OCI-LY7 (cell line): Measurements from ENCODE around the gene TRIM13.

Experiments
- CTCF ChIP-seq: fragments of 200-600 bp; sonication (generic); conservative IDR thresholded peaks from 2 replicates; pipeline ENCODE4 v1.5.1; 2014; ENCODE audit warnings: mild to moderate bottlenecking, antibody characterized with exemption, low read length, moderate library complexity, mixed read lengths
- EZH2phosphoT487 ChIP-seq: fragments of 200-600 bp; sonication (generic); IDR thresholded peaks from 2 replicates; pipeline ENCODE4 v1.6.1; 2018; ENCODE audit warnings: low read depth, borderline replicate concordance, mild to moderate bottlenecking, mixed run types, antibody characterized with exemption, low read length, moderate library complexity, mixed read lengths

GRCh38 chr13:49958321-49958720 lies 38.5 kb upstream of the TRIM13 start:
- no peak for TF ChIP-seq CTCF
- no peak for TF ChIP-seq EZH2phosphoT487
